ENCODE results near the gene MRPS10.

- TF ChIP-seq POLR2A (IDR thresholded peaks at IDR 0.05) (no peak), CTCF (IDR thresholded peaks at IDR 0.05) (no peak)
These were observed 37.7 kb downstream of the MRPS10 start for GRCh38 chr6:42179945-42180313.
